Measurements from ENCODE around the gene UBN1. TPM values are rescaled to one million over a fixed set of nuclear protein-coding genes. Genes with fewer than 3 reads are reported as not detected.

The UBN1 gene
- total RNA-seq, 2 experiments from 2014 or later = 45.7 to 45.8 TPM

DNA sequence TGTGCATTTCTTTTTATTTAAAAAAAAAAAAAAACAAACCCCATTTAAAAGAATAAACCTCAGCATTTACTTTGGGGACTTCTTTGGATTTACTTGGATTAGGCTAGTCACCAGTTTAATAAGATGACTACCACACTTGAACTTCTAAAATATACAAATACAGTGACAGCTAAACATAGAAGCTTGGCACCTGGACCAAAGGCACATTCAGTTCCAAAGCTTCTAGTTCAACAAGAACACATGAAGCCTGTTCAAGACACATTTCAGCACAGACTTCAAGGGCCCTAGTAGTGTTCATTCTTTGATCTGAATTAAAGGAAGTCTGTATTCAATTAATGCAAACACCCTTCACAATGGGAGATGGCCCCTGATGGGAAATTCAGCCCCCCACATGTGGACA, 33.2 kb upstream of the UBN1 start:
- POLR2A ChIA-PET = interaction anchor here (0.6 to 1.7 kb wide), 2 partner anchors 11 to 12 kb away, joined by 4 read pairs; partner anchors contain the start of gene ROGDI
- TF ChIP-seq CTCF (IDR thresholded peaks at IDR 0.05) = no peak
- no peaks in the 10 kb centered on the region for H3K9me3 Mint-ChIP-seq
- H3K36me3 ChIP-seq (ENCODE audit: insufficient read depth, low read length) = peaks cover 72% of the 10 kb centered on the region
- DNase-seq = no peak
- H3K4me1 ChIP-seq (ENCODE audit: insufficient read depth, low read length) = no peaks in the 10 kb centered on the region
- H3K4me3 Mint-ChIP-seq = no peak overlapping the region
- H3K4me1 Mint-ChIP-seq (ENCODE audit: low read depth) = no peaks in the 10 kb centered on the region
- no peak overlapping the region for H3K27ac Mint-ChIP-seq
- no peaks in the 10 kb centered on the region for H3K27me3 ChIP-seq (ENCODE audit: control insufficient read depth in 1 of 2, insufficient read depth in 2 of 2, low read length in 2 of 2)
- H3K27me3 Mint-ChIP-seq = no peaks in the 10 kb centered on the region
- CTCF ChIA-PET = no interaction called here
- H3K27ac ChIP-seq (ENCODE audit: low read depth in 1 of 2, low read length in 2 of 2) = no peak overlapping the region
- intact Hi-C loops (cut with DNase I, micrococcal nuclease) = no loop called here
- H3K36me3 Mint-ChIP-seq (ENCODE audit: low read depth) = peaks cover 75% of the 10 kb centered on the region
- H3K4me3 ChIP-seq (ENCODE audit: low read length) = no peak overlapping the region
- ATAC-seq (ENCODE audit: poor library complexity) = no peak
- no peaks in the 10 kb centered on the region for H3K9me3 ChIP-seq (ENCODE audit: control insufficient read depth in 1 of 2, insufficient read depth in 1 of 2, low read length in 2 of 2)

DNA sequence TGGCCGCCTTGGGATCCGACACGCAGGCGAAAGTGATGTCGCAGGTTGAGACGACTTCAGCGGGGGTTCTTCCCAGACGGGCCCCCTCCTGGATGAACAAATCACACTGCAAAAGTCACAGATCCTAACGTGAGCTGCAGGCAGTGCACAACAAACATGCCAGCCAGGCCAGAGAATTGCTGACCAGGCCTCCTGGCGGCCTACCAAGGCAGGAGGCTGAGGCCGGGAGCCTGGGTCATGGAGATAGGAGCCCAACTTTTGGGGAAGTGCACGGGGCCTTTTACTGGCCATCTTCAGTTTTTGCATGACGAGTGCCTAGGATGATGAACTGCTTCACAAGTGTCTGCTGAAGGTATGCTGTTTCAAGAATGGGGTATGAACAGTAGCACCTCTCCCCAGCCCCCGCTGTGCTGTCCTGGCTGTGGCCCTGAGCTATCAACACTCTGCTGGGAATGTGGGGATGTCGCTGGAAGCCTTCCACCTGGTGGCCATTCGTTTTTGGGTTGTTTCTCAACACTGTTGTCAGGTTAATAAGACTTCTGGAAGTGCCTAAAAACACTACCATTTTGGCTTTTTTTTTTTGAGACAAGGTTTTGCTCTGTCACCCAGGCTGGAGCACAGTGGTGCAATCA, 32.6 kb upstream of the UBN1 start:
- no peaks in the 10 kb centered on the region for H3K4me1 ChIP-seq (ENCODE audit: insufficient read depth, low read length)
- H3K4me3 ChIP-seq (ENCODE audit: low read length) = no peak overlapping the region
- H3K27ac Mint-ChIP-seq = no peak overlapping the region
- no peaks in the 10 kb centered on the region for H3K27me3 ChIP-seq (ENCODE audit: control insufficient read depth in 1 of 2, insufficient read depth in 2 of 2, low read length in 2 of 2)
- no peaks in the 10 kb centered on the region for H3K9me3 Mint-ChIP-seq
- intact Hi-C loops (cut with DNase I, micrococcal nuclease) = no loop called here
- no peak overlapping the region for H3K4me3 Mint-ChIP-seq
- ATAC-seq (ENCODE audit: poor library complexity) = no peak
- ChIA-PET CTCF (no interaction called here), POLR2A (interaction anchor here (0.6 kb wide), 1 partner anchor 12 kb away, joined by 4 read pairs; no protein-coding TSS in a partner anchor)
- no peak for DNase-seq
- H3K27me3 Mint-ChIP-seq = no peaks in the 10 kb centered on the region
- TF ChIP-seq CTCF (IDR thresholded peaks at IDR 0.05) = no peak
- no peaks in the 10 kb centered on the region for H3K9me3 ChIP-seq (ENCODE audit: control insufficient read depth in 1 of 2, insufficient read depth in 1 of 2, low read length in 2 of 2)
- H3K36me3 ChIP-seq (ENCODE audit: insufficient read depth, low read length) = peaks cover 78% of the 10 kb centered on the region
- no peak overlapping the region for H3K27ac ChIP-seq (ENCODE audit: low read depth in 1 of 2, low read length in 2 of 2)
- no peaks in the 10 kb centered on the region for H3K4me1 Mint-ChIP-seq (ENCODE audit: low read depth)
- peaks cover 78% of the 10 kb centered on the region for H3K36me3 Mint-ChIP-seq (ENCODE audit: low read depth)

DNA sequence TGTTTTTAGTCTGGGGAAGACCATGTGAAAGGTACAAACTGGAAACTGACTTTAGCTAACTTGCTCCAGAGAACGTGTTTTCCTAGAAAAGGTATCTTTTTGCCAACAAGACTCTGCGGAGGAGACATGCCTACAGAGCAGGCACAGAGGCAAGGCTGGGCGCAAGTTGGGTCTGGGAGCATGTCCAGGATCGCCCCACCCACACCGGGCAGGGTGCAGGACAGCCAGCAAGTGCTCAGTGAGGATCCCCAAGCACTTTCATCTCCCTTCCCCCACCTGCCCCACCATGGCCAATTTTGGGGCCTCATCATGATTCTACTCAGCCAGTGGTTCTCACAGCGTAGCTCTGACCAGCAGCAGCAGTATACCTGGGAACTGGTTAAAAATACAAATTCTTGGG, 26.6 kb upstream of the UBN1 start:
- ChIA-PET CTCF (no interaction called here), POLR2A (no interaction called here)
- H3K9me3 Mint-ChIP-seq = no peaks in the 10 kb centered on the region
- no peak overlapping the region for H3K4me3 Mint-ChIP-seq
- H3K4me1 Mint-ChIP-seq (ENCODE audit: low read depth) = no peaks in the 10 kb centered on the region
- H3K36me3 Mint-ChIP-seq (ENCODE audit: low read depth) = peaks cover 78% of the 10 kb centered on the region
- H3K4me3 ChIP-seq (ENCODE audit: low read length) = no peak overlapping the region
- no peaks in the 10 kb centered on the region for H3K27me3 Mint-ChIP-seq
- peaks cover 78% of the 10 kb centered on the region for H3K36me3 ChIP-seq (ENCODE audit: insufficient read depth, low read length)
- intact Hi-C loops (cut with DNase I, micrococcal nuclease) = no loop called here
- H3K27ac ChIP-seq (ENCODE audit: low read depth in 1 of 2, low read length in 2 of 2) = peak overlapping the region in 1 of 2 donors; percentile 21
- no peak for ATAC-seq (ENCODE audit: poor library complexity)
- H3K27ac Mint-ChIP-seq = no peak overlapping the region
- no peaks in the 10 kb centered on the region for H3K4me1 ChIP-seq (ENCODE audit: insufficient read depth, low read length)
- H3K9me3 ChIP-seq (ENCODE audit: control insufficient read depth in 1 of 2, insufficient read depth in 1 of 2, low read length in 2 of 2) = no peaks in the 10 kb centered on the region
- DNase-seq = no peak
- no peak for TF ChIP-seq CTCF (IDR thresholded peaks at IDR 0.05)
- no peaks in the 10 kb centered on the region for H3K27me3 ChIP-seq (ENCODE audit: control insufficient read depth in 1 of 2, insufficient read depth in 2 of 2, low read length in 2 of 2)

All from CD4-positive, alpha-beta T cell (primary cell).